ENCODE measurements around the gene TMEM266. TPM values are rescaled to one million over a fixed set of nuclear protein-coding genes. Genes with fewer than 3 reads are reported as not detected.

Gene TMEM266
- total RNA-seq, 4 donors from 2014 or later, result 1.4 to 3.1 (median 2.3) TPM

GRCh38 chr15:76084256-76084655 lies 24.5 kb downstream of the TMEM266 start:
- H3K4me3 ChIP-seq, result no peak overlapping the region
- no peak overlapping the region for H3K27ac ChIP-seq
- no peak for DNase-seq (ENCODE audit: low spot score in 2 of 2)
- no peaks in the 10 kb centered on the region for H3K27me3 ChIP-seq
- TF ChIP-seq POLR2A (IDR thresholded peaks at IDR 0.05), result no peak
- no peak for TF ChIP-seq POLR2AphosphoS5 (IDR thresholded peaks at IDR 0.05)
- TF ChIP-seq EP300 (IDR thresholded peaks at IDR 0.05), result no peak
- TF ChIP-seq CTCF (IDR thresholded peaks at IDR 0.05), result no peak
- no peaks in the 10 kb centered on the region for H3K9me3 ChIP-seq
- 79% methylated on average over 2 of the region's 2 CpGs for WGBS
- no peaks in the 10 kb centered on the region for H3K4me1 ChIP-seq
- H3K36me3 ChIP-seq, result no peaks in the 10 kb centered on the region

DNA sequence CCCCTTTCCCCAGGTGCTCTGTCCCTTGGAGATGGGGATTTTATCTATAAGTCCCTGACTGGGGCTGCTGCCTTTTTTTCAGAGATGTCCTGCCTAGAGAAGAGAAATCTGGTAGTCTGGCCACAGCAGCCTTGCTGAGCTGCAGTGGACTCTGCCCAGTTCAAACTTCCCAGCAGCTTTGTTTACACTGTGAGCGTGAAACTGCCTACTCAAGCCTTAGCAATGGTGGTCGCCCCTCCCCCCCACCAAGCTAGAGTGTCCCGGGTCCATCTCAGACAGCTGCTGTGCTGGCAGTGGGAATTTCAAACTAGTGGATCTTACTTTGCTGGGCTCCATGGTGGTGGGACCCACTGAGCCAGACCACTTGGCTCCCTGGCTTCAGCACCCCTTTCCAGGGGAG lies 38.9 kb downstream of the TMEM266 start:
- peaks cover 20% of the 10 kb centered on the region for H3K27me3 ChIP-seq
- 47% methylated on average over 2 of the region's 3 CpGs for WGBS
- no peaks in the 10 kb centered on the region for H3K4me1 ChIP-seq
- TF ChIP-seq CTCF (IDR thresholded peaks at IDR 0.05), result no peak
- no peak for TF ChIP-seq EP300 (IDR thresholded peaks at IDR 0.05)
- TF ChIP-seq POLR2AphosphoS5 (IDR thresholded peaks at IDR 0.05), result no peak
- TF ChIP-seq POLR2A (IDR thresholded peaks at IDR 0.05), result no peak
- H3K27ac ChIP-seq, result no peak overlapping the region
- no peaks in the 10 kb centered on the region for H3K36me3 ChIP-seq
- H3K9me3 ChIP-seq, result no peaks in the 10 kb centered on the region
- no peak for DNase-seq (ENCODE audit: low spot score in 2 of 2)
- no peak overlapping the region for H3K4me3 ChIP-seq

DNA sequence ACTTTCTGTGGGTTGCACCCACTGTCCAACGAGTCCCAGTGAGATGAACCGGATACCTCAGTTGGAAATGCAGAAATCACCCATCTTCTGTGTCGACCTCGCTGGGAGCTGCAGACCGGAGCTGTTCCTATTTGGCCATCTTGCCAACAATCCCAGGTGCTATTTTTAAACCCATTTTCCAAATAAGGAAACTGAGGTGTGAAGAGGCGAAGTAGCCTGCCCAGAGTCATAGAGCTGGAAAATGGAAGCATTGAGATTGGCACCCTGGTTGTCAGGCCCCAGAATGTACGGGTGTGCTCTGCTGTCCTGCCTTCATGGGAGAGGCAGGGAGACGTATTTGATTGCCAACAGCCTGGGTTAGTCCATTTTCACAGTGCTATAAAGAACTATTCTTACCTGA lies 39.6 kb downstream of the TMEM266 start:
- TF ChIP-seq EP300 (IDR thresholded peaks at IDR 0.05), result no peak
- TF ChIP-seq CTCF (IDR thresholded peaks at IDR 0.05), result no peak
- TF ChIP-seq POLR2AphosphoS5 (IDR thresholded peaks at IDR 0.05), result no peak
- H3K36me3 ChIP-seq, result no peaks in the 10 kb centered on the region
- peaks cover 20% of the 10 kb centered on the region for H3K27me3 ChIP-seq
- no peak overlapping the region for H3K27ac ChIP-seq
- DNase-seq (ENCODE audit: low spot score in 2 of 2), result no peak
- WGBS, result 88% methylated on average over 8 of the region's 8 CpGs
- no peaks in the 10 kb centered on the region for H3K4me1 ChIP-seq
- H3K9me3 ChIP-seq, result no peaks in the 10 kb centered on the region
- H3K4me3 ChIP-seq, result no peak overlapping the region

- H3K9me3 ChIP-seq, result no peaks in the 10 kb centered on the region
- DNase-seq (ENCODE audit: low spot score in 2 of 2), result no peak
- H3K36me3 ChIP-seq, result no peaks in the 10 kb centered on the region
- H3K4me3 ChIP-seq, result no peak overlapping the region
- TF ChIP-seq POLR2A (IDR thresholded peaks at IDR 0.05), result no peak
- no peak for TF ChIP-seq POLR2AphosphoS5 (IDR thresholded peaks at IDR 0.05)
- TF ChIP-seq EP300 (IDR thresholded peaks at IDR 0.05), result no peak
- no peak for TF ChIP-seq CTCF (IDR thresholded peaks at IDR 0.05)
- whole genome bisulfite sequencing, result 97% methylated on average over 2 of the region's 2 CpGs
- no peaks in the 10 kb centered on the region for H3K4me1 ChIP-seq
- H3K27me3 ChIP-seq, result peaks cover 20% of the 10 kb centered on the region
- no peak overlapping the region for H3K27ac ChIP-seq
Observed at GRCh38 chr15:76100361-76100760, 40.6 kb downstream of the TMEM266 start.

DNA sequence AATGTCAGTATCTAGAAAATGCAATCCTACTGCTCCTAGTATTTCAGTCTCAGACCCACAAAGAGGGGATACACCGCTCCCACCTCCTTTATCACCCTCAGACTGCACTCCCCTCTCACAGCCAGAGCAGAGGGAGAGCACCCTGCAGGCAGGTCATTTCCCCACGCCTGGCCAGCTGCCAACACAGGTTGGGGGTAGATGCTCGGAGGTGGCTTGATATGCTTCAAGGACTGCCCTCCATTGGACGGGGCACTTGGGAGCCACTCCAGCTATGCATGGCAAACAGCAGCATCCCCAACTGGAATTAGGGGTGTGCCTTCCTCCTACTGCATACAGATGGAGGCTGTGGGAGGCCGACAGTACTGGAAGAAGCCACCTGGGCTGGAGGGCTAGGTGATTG lies 41.9 kb downstream of the TMEM266 start:
- no peaks in the 10 kb centered on the region for H3K36me3 ChIP-seq
- no peaks in the 10 kb centered on the region for H3K9me3 ChIP-seq
- DNase-seq (ENCODE audit: low spot score in 2 of 2), result no peak
- no peak overlapping the region for H3K27ac ChIP-seq
- no peaks in the 10 kb centered on the region for H3K4me1 ChIP-seq
- TF ChIP-seq POLR2AphosphoS5 (IDR thresholded peaks at IDR 0.05), result no peak
- 89% methylated on average over 5 of the region's 5 CpGs for WGBS
- H3K27me3 ChIP-seq, result peaks cover 20% of the 10 kb centered on the region
- no peak overlapping the region for H3K4me3 ChIP-seq

DNA sequence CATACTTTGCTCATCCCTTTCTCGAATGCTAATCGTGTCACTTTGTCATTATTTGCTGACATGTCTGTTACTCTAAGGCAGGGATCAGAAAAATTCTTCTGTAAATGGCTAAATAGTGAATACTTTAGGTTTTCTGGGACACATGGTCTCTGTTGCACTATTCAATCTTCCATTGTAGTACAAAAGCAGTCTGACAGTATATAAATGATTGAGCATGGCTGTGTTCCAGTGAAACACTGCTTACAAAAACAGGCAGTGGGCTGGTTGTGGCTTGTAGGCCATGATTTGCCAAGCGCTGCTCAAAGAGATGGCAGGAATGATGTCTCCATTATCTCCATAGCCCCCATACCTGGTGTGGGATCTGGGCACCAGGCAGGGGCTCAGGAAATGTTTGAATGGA lies 45.6 kb downstream of the TMEM266 start:
- Histone ChIP-seq H3K9me3 (no peaks in the 10 kb centered on the region), H3K27ac (no peak overlapping the region), H3K36me3 (no peaks in the 10 kb centered on the region), H3K4me3 (no peak overlapping the region), H3K27me3 (peaks cover 7% of the 10 kb centered on the region), H3K4me1 (no peaks in the 10 kb centered on the region)
- TF ChIP-seq POLR2AphosphoS5 (IDR thresholded peaks at IDR 0.05) (no peak), EP300 (IDR thresholded peaks at IDR 0.05) (no peak), CTCF (IDR thresholded peaks at IDR 0.05) (no peak), POLR2A (IDR thresholded peaks at IDR 0.05) (no peak)
- no peak for DNase-seq (ENCODE audit: low spot score in 2 of 2)
- WGBS, result 54% methylated on average over 3 of the region's 3 CpGs

Data from suprapubic skin (tissue), 4 donors.